ENCODE data around the gene PLEKHA5. TPM values are rescaled to one million over a fixed set of nuclear protein-coding genes. Genes with fewer than 3 reads are reported as not detected.

PLEKHA5 gene
- total and polyA plus RNA-seq, 3 donors from 2014 or later, result 22.4 to 37.5 (median 34.8) TPM

- no peaks in the 10 kb centered on the region for H3K27me3 ChIP-seq
- WGBS, 2 donors, result 91 to 93% methylated on average over 3 of the region's 3 CpGs
- no peaks in the 10 kb centered on the region for H3K4me1 ChIP-seq
- H3K27ac ChIP-seq, result no peak overlapping the region
- no peak for DNase-seq
- intact Hi-C loops (cut with DNase I; ENCODE audit: low total_unique reads), result no loop called here
- TF ChIP-seq CTCF (IDR thresholded peaks at IDR 0.05), result no peak
- TF ChIP-seq POLR2A (IDR thresholded peaks at IDR 0.05), result no peak
- H3K9me3 ChIP-seq, result no peaks in the 10 kb centered on the region
- H3K36me3 ChIP-seq (ENCODE audit: low read depth, missing control alignments), result no peaks in the 10 kb centered on the region
- no peak overlapping the region for H3K4me3 ChIP-seq
Observed at GRCh38 chr12:19238540-19238939, 109.0 kb downstream of the PLEKHA5 start.

- no peaks in the 10 kb centered on the region for H3K4me1 ChIP-seq
- H3K27ac ChIP-seq, result no peak overlapping the region
Observed at GRCh38 chr12:19239102-19239501, 109.6 kb downstream of the PLEKHA5 start.

GRCh38 chr12:19239616-19240234 is 110.2 kb downstream of the PLEKHA5 start:
- TF ChIP-seq CTCF (IDR thresholded peaks at IDR 0.05) (no peak), POLR2A (IDR thresholded peaks at IDR 0.05) (no peak)
- no peak overlapping the region for H3K4me3 ChIP-seq
- H3K27ac ChIP-seq, result no peak overlapping the region
- H3K27me3 ChIP-seq, result no peaks in the 10 kb centered on the region
- intact Hi-C loops (cut with DNase I; ENCODE audit: low total_unique reads), result no loop called here
- no peaks in the 10 kb centered on the region for H3K4me1 ChIP-seq
- no peak for DNase-seq
- no peaks in the 10 kb centered on the region for H3K36me3 ChIP-seq (ENCODE audit: low read depth, missing control alignments)
- no peaks in the 10 kb centered on the region for H3K9me3 ChIP-seq
- 69 to 70% methylated on average over 6 of the region's 6 CpGs for WGBS, 2 donors

More at GRCh38 chr12:19239102-19239501, 109.6 kb downstream of the PLEKHA5 start:
- 70 to 81% methylated on average over 5 of the region's 5 CpGs for WGBS, 2 donors
- intact Hi-C loops (cut with DNase I; ENCODE audit: low total_unique reads), result no loop called here
- Histone ChIP-seq H3K36me3 (ENCODE audit: low read depth, missing control alignments) (no peaks in the 10 kb centered on the region), H3K4me3 (no peak overlapping the region), H3K27me3 (no peaks in the 10 kb centered on the region), H3K9me3 (no peaks in the 10 kb centered on the region)
- TF ChIP-seq CTCF (IDR thresholded peaks at IDR 0.05) (no peak), POLR2A (IDR thresholded peaks at IDR 0.05) (no peak)
- no peak for DNase-seq

- no peaks in the 10 kb centered on the region for H3K4me1 ChIP-seq
- TF ChIP-seq CTCF (IDR thresholded peaks at IDR 0.05), result no peak
- TF ChIP-seq POLR2A (IDR thresholded peaks at IDR 0.05), result no peak
- no peak for DNase-seq
- H3K27me3 ChIP-seq, result no peaks in the 10 kb centered on the region
- H3K27ac ChIP-seq, result no peak overlapping the region
- intact Hi-C loops (cut with DNase I; ENCODE audit: low total_unique reads), result no loop called here
- H3K4me3 ChIP-seq, result no peak overlapping the region
- no peaks in the 10 kb centered on the region for H3K36me3 ChIP-seq (ENCODE audit: low read depth, missing control alignments)
- no peaks in the 10 kb centered on the region for H3K9me3 ChIP-seq
Observed at GRCh38 chr12:19242581-19242980, 113.0 kb downstream of the PLEKHA5 start.

GRCh38 chr12:19243551-19243950 is 114.0 kb downstream of the PLEKHA5 start:
- TF ChIP-seq POLR2A (IDR thresholded peaks at IDR 0.05) (no peak), CTCF (IDR thresholded peaks at IDR 0.05) (no peak)
- intact Hi-C loops (cut with DNase I; ENCODE audit: low total_unique reads), result no loop called here
- Histone ChIP-seq H3K27ac (no peak overlapping the region), H3K27me3 (no peaks in the 10 kb centered on the region), H3K9me3 (no peaks in the 10 kb centered on the region), H3K4me1 (no peaks in the 10 kb centered on the region), H3K36me3 (ENCODE audit: low read depth, missing control alignments) (no peaks in the 10 kb centered on the region), H3K4me3 (no peak overlapping the region)
- 79 to 86% methylated on average over 2 of the region's 2 CpGs for WGBS, 2 donors
- DNase-seq, result no peak

Measured in testis (tissue), 3 donors.